IMR-90 (cell line): ENCODE results near the gene RB1. TPM values are rescaled to one million over a fixed set of nuclear protein-coding genes. Genes with fewer than 3 reads are reported as not detected.

Experiments
- ATAC-seq: fragments of 200-7000 bp; cut with Tn5 transposase; 2 replicates; pipeline ENCODE4 v1.9.1; 2020; ENCODE audit warnings: low read depth, mild to moderate bottlenecking, moderate library complexity
- BruUV-seq: library from RNA; stranded (reverse); fragments of 400-500 nt; replicated peaks from 2 replicates; lab custom pipeline; 2021; lab: Mats Ljungman, UMichigan
- CTCF ChIA-PET: fragments of 300-600 bp; formaldehyde crosslinking; extraction: SDS; loops from one replicate; lab custom pipeline; 2021; ENCODE audit warnings: antibody characterized with exemption; lab: Yijun Ruan, JAX
- POLR2A ChIA-PET: fragments of 300-600 bp; sonication (Branson Sonifier 250); formaldehyde crosslinking; loops from one replicate; lab custom pipeline; 2022; ENCODE audit warnings: antibody characterized with exemption; ENCODE audit not compliant: unreplicated experiment; lab: Charles Lee
- DNase-seq: peaks from one replicate; pipeline ENCODE4 v3.0.0; 2013
- H2AFZ ChIP-seq: replicated peaks from 2 replicates; pipeline ENCODE3; 2013; ENCODE audit warnings: low read length, mild to moderate bottlenecking; ENCODE audit not compliant: poor library complexity
- H2AK5ac ChIP-seq: 2 replicates; pipeline ENCODE4 v1.6.1; 2013; ENCODE audit warnings: low read depth, low read length, inconsistent platforms
- H2AK9ac ChIP-seq: replicated peaks from 2 replicates; pipeline ENCODE3; 2013; ENCODE audit warnings: mild to moderate bottlenecking, low read depth, low read length, moderate library complexity; ENCODE audit not compliant: poor library complexity
- H2BK120ac ChIP-seq: 2 replicates; pipeline ENCODE4 v1.6.1; 2013; ENCODE audit warnings: low read depth, low read length, inconsistent platforms
- H2BK15ac ChIP-seq: 3 replicates; pipeline ENCODE4 v1.6.1; 2013; ENCODE audit warnings: low read depth, low read length, inconsistent platforms
- H2BK20ac ChIP-seq: 2 replicates; pipeline ENCODE4 v1.6.1; 2013; ENCODE audit warnings: low read depth, mild to moderate bottlenecking, inconsistent platforms, low read length, moderate library complexity
- H2BK5ac ChIP-seq: 2 replicates; pipeline ENCODE4 v1.6.1; 2013; ENCODE audit warnings: mild to moderate bottlenecking, low read depth, low read length, inconsistent platforms; ENCODE audit not compliant: poor library complexity, severe bottlenecking
- H3K14ac ChIP-seq: replicated peaks from 2 replicates; pipeline ENCODE4 v1.6.1; 2013; ENCODE audit warnings: low read depth, low read length, inconsistent platforms
- H3K18ac ChIP-seq: 2 replicates; pipeline ENCODE4 v1.6.1; 2013; ENCODE audit warnings: low read depth, low read length, control low read depth
- H3K23ac ChIP-seq: 2 replicates; pipeline ENCODE4 v1.6.1; 2013; ENCODE audit warnings: low read depth, low read length, inconsistent platforms
- H3K27ac ChIP-seq: 2 replicates; pipeline ENCODE4 v1.5.1; 2013; ENCODE audit warnings: mild to moderate bottlenecking, control low read depth, low read length; ENCODE audit not compliant: insufficient read depth
- H3K27me3 ChIP-seq: 2 replicates; pipeline ENCODE4 v1.6.1; 2013; ENCODE audit warnings: low read length; ENCODE audit not compliant: control insufficient read depth, insufficient read depth
- H3K36me3 ChIP-seq: 2 replicates; pipeline ENCODE4 v1.6.1; 2013; ENCODE audit warnings: low read length, mixed read lengths; ENCODE audit not compliant: control insufficient read depth, insufficient read depth
- H3K4ac ChIP-seq: 2 replicates; pipeline ENCODE4 v1.6.1; 2013; ENCODE audit warnings: low read depth, low read length, inconsistent platforms
- H3K4me1 ChIP-seq: 2 replicates; pipeline ENCODE4 v1.6.1; 2013; ENCODE audit warnings: low read length, mixed read lengths; ENCODE audit not compliant: control insufficient read depth, insufficient read depth
- H3K4me2 ChIP-seq: 2 replicates; pipeline ENCODE4 v1.6.1; 2013; ENCODE audit warnings: low read depth, mild to moderate bottlenecking, control low read depth, low read length, moderate library complexity
- H3K4me3 ChIP-seq: 2 replicates; pipeline ENCODE4 v1.5.1; 2013; ENCODE audit warnings: low read depth, mild to moderate bottlenecking, control low read depth, low read length, moderate library complexity; ENCODE audit not compliant: insufficient read depth
- H3K56ac ChIP-seq: 2 replicates; pipeline ENCODE4 v1.6.1; 2013; ENCODE audit warnings: low read length, inconsistent platforms; ENCODE audit not compliant: insufficient read depth; ENCODE audit errors: extremely low read depth
- H3K79me1 ChIP-seq, 2 experiments: 2 replicates each; pipeline ENCODE4 v1.6.1; 2013; ENCODE audit warnings: low read length in 2 of 2, inconsistent platforms in 1 of 2, low read depth in 1 of 2
- H3K9ac ChIP-seq: 2 replicates; pipeline ENCODE4 v1.6.1; 2013; ENCODE audit warnings: low read depth, low read length, control low read depth
- H3K9me1 ChIP-seq: 2 replicates; pipeline ENCODE4 v1.6.1; 2013; ENCODE audit warnings: low read length, inconsistent platforms; ENCODE audit not compliant: insufficient read depth
- H3K9me3 ChIP-seq: 2 replicates; pipeline ENCODE4 v1.6.1; 2013; ENCODE audit warnings: low read length; ENCODE audit not compliant: control insufficient read depth, insufficient read depth
- H4K20me1 ChIP-seq: 2 replicates; pipeline ENCODE4 v1.6.1; 2013; ENCODE audit warnings: low read length, inconsistent platforms; ENCODE audit not compliant: insufficient read depth
- H4K5ac ChIP-seq: 2 replicates; pipeline ENCODE4 v1.6.1; 2013; ENCODE audit warnings: mild to moderate bottlenecking, low read depth, low read length, control low read depth
- H4K8ac ChIP-seq, 2 experiments: 2 replicates each; pipeline ENCODE4 v1.6.1; 2013; ENCODE audit warnings: low read depth in 2 of 2, low read length in 2 of 2, control low read depth in 1 of 2, inconsistent platforms in 1 of 2
- H4K91ac ChIP-seq: 2 replicates; pipeline ENCODE4 v1.6.1; 2013; ENCODE audit warnings: low read depth, low read length, inconsistent platforms; ENCODE audit not compliant: insufficient read depth
- CEBPB ChIP-seq: IDR thresholded peaks from 2 replicates; pipeline ENCODE4 v1.6.1; 2012; ENCODE audit warnings: low read depth, low read length, improper control_type of control experiment
- MAFK ChIP-seq: IDR thresholded peaks from 2 replicates; pipeline ENCODE4 v1.6.1; 2012; ENCODE audit warnings: low read depth, low read length, improper control_type of control experiment
- MAZ ChIP-seq: IDR thresholded peaks from 2 replicates; pipeline ENCODE4 v1.6.1; 2012; ENCODE audit warnings: low read depth, mild to moderate bottlenecking, low read length, improper control_type of control experiment, moderate library complexity, borderline replicate concordance
- WGBS, 2 experiments: methylation state at CpG; one replicate each; pipeline versions ENCODE4 v1.1.5 to v1.1.7; 2013; ENCODE audit warnings: missing lambda C conversion rate in 2 of 2; ENCODE audit not compliant: insufficient read length in 1 of 2; ENCODE audit errors: extremely low coverage in 2 of 2; 5-methylcytosine and 5-hydroxymethylcytosine counted together
- dilution Hi-C: fragments of 300-500 bp; cut with HindIII; formaldehyde crosslinking; loops from one replicate; pipeline ENCODE4 v1.14.3; 2018; ENCODE audit warnings: low sequenced_read_pairs; ENCODE audit not compliant: unreplicated experiment
- in situ Hi-C: fragments of 300-500 bp; cut with MboI; formaldehyde crosslinking; loops from 3 replicates; pipeline ENCODE4 v1.14.3; 2019; ENCODE audit warnings: low sequenced_read_pairs, inconsistent platforms, mixed read lengths
- intact Hi-C: fragments of 100-400 bp; cut with micrococcal nuclease; formaldehyde crosslinking; loops from 2 replicates; pipeline ENCODE4 v1.10.0; 2022
- polyA plus RNA-seq, 3 experiments: library from polyadenylated mRNA; depleted of rRNA; stranded (reverse); fragments of >200 nt; gene quantifications; 2 replicates each; pipeline ENCODE4 v1.2.3, GENCODE V29; 2012; ENCODE audit warnings: low replicate concordance in 1 of 3
- total RNA-seq: library from RNA; depleted of rRNA; stranded (reverse); fragments of >200 nt; gene quantifications from 2 replicates; pipeline ENCODE4 v1.2.3, GENCODE V29; 2012

RB1 gene
- total and polyA plus RNA-seq, 2 of the 4 experiments (the other 2 are of a cell fraction), result 11.4 to 15.4 TPM

GRCh38 chr13:48302871-48303358 lies 636 bp upstream of the RB1 start:
- 8% methylated on average over 4 of the region's 12 CpGs; no CpG with 5 or more reads in 1 of the 2 experiments for WGBS, 2 experiments

More at GRCh38 chr13:48302871-48303358, 636 bp upstream of the RB1 start:
- Histone ChIP-seq H2AFZ (peak overlapping the region; percentile 93), H2AK9ac (peak overlapping the region; percentile 98), H3K4me1 (no peaks in the 10 kb centered on the region), H3K14ac (peak overlapping the region; percentile 97), H4K91ac (peak overlapping the region; percentile 93), H2BK5ac (peak overlapping the region; percentile 75), H3K18ac (peak overlapping the region; percentile 22), H4K5ac (peak overlapping the region; percentile 79), H3K4me3 (peak overlapping the region; percentile 59), H3K9me3 (no peaks in the 10 kb centered on the region), H2AK5ac (peak overlapping the region; percentile 45; the same call in 1 of the 2 replicates), H3K9ac (peak overlapping the region; percentile 70), H3K4me2 (peak overlapping the region; percentile 88), H3K9me1 (no peaks in the 10 kb centered on the region; the same call in 1 of the 2 replicates), H2BK15ac (no peak overlapping the region; the same call in 2 of the 3 replicates), H3K23ac (peak overlapping the region; percentile 97), H3K27ac (peak overlapping the region; percentile 76), H3K79me1 (peaks cover 0 to 19% of the 10 kb centered on the region in 2 experiments; a peak in 2 of 4 replicates), H2BK120ac (peak overlapping the region; percentile 59), H4K20me1 (peaks cover 5% of the 10 kb centered on the region; the same call in 1 of the 2 replicates), H2BK20ac (0 out of 2 replicates have a peak overlapping the region, but pooled peaks have one; percentile 39), H4K8ac (peak overlapping the region; percentile 96 to 97), H3K36me3 (no peaks in the 10 kb centered on the region), H3K4ac (peak overlapping the region; percentile 93), H3K56ac (peak overlapping the region; percentile 92), H3K27me3 (no peaks in the 10 kb centered on the region)
- intact Hi-C loops (loop anchor here (1.0 to 2.0 kb wide), 2 partner anchors 176 to 208 kb away; partner anchors contain the start of gene MED4), in situ Hi-C loops (no loop called here), dilution Hi-C loops (no loop called here)
- DNase-seq (peak; percentile 37), ATAC-seq (no peak)
- no TSS peak for BruUV-seq
- TF ChIP-seq CEBPB (peak; percentile 20; the same call in 1 of the 2 replicates), MAZ (no peak), MAFK (no peak)
- ChIA-PET CTCF (interaction anchor here (0.6 kb wide), 1 partner anchor 245 kb away, joined by 3 read pairs; no protein-coding TSS in a partner anchor), POLR2A (no interaction called here)
